GM18502 (cell line): ENCODE results near the gene GSE1.

Source experiments
- ATAC-seq: cut with Tn5 transposase; IDR thresholded peaks from one replicate; pipeline ENCODE4 v1.9.1; 2021; ENCODE audit warnings: mild to moderate bottlenecking; ENCODE audit not compliant: unreplicated experiment, poor library complexity

Gene GSE1

DNA sequence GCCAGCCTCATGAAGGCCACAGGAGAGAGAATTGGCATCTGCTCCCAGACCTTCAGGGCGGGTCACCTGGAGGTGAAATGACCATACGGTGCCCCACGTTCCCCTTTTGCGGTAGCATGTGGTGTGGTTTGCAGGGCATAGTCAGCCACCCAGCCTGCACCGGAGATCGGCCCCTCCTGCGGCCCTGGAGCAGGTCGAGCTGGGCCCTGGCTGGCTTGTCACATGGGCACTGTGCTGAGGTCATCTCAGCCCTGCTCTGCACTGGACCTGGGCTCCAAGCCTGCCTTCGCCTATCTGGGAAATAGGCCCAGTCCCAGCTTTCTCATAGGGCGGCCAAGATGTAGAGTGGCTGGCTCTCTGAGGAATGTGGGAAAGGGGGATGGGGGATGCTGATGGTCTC, 16.2 kb downstream of the GSE1 start:
- ATAC-seq = no peak

DNA sequence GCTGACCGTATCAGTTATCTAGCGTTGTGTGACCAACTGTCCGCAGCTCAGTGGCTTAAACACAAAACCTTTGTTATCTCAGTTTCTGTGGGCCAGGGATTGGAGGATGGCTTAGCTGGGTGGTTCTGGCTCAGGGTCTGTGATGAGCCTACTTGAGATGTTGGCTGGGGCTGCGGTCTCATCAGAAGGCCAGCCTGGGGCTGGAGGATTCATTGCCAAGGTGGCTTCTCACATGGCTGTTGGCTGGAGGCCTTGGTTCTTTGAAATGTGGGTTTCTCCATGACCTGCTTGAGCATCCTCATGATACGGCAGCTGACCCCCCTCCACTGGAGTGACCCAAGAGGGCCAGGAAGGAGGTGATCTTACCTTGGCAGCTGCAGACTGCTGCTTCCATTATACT, 16.7 kb downstream of the GSE1 start:
- no peak for ATAC-seq

DNA sequence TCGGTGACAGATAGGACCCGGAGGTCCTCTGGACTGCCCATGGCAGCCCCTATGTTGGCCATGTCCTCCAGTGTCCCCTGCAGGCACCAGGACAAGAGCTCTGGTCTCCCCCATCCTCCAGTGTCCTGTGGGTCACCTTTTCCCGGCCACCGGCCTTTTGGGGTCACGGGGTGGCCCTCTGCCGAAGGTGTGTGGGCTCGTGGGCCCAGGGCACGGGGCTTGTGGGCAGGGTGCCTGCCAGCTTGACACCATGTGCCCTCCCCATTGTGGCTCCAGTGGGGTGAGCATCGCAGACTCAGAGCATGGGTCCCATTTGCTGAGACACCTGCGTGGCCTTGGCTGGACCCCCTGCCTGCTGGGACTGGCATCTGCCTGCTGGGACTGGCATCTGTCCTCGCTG, 18.1 kb downstream of the GSE1 start:
- ATAC-seq = no peak

GRCh38 chr16:85631802-85632393, 18.8 kb downstream of the GSE1 start:
- no peak for ATAC-seq

- ATAC-seq = no peak
Measured at GRCh38 chr16:85632709-85633437, 19.8 kb downstream of the GSE1 start.

- no peak for ATAC-seq
Measured at GRCh38 chr16:85633438-85633743, 20.3 kb downstream of the GSE1 start.

DNA sequence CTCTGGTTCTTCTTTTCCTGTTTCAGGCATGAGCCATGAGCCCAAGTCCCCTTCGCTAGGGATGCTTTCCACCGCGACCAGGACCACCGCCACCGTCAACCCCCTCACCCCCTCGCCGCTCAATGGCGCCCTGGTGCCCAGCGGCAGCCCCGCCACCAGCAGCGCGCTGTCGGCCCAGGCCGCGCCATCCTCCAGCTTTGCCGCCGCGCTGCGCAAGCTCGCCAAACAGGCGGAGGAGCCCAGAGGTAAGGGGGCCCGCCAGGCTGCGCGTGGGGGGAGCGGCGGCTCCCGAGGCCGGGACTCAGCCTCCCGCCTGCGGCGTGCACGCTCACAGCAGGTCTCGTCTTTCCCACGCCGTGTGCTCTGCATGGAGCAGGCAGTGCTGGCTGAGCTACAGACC, 20.8 kb downstream of the GSE1 start:
- no peak for ATAC-seq

GRCh38 chr16:85634747-85635544, 21.8 kb downstream of the GSE1 start:
- ATAC-seq = no peak

DNA sequence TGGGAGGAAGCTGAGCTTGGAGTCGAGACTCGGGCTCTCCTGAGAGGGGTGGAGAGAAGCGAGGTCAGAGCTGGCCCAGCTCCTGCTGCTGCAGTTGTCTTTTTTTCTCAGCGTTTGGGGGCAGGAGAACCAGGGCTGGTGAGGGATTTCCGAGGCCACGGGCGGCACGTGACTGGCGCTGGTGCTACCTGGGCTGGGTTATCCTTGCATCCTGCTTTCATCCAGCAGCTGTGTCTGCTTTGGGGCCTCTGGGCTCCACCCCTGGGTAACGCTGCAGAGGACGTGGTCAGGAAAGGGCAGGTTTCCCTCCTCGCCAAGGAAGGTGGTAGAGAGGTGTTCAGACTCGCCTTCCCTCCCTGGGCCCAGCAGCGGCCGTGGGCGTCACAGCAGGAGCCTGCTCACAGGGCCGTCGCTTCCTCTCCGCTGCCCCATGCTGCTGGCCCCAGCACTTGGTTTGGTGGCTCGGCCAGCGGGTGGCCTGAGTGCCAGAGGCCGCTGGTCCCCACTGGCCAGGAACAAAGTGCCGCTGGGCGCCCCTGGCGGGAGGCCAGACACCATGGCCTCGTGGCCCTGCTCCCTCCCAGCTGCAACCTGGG, 22.5 kb downstream of the GSE1 start:
- no peak for ATAC-seq

- no peak for ATAC-seq
Measured at GRCh38 chr16:85636234-85636812, 23.2 kb downstream of the GSE1 start.

DNA sequence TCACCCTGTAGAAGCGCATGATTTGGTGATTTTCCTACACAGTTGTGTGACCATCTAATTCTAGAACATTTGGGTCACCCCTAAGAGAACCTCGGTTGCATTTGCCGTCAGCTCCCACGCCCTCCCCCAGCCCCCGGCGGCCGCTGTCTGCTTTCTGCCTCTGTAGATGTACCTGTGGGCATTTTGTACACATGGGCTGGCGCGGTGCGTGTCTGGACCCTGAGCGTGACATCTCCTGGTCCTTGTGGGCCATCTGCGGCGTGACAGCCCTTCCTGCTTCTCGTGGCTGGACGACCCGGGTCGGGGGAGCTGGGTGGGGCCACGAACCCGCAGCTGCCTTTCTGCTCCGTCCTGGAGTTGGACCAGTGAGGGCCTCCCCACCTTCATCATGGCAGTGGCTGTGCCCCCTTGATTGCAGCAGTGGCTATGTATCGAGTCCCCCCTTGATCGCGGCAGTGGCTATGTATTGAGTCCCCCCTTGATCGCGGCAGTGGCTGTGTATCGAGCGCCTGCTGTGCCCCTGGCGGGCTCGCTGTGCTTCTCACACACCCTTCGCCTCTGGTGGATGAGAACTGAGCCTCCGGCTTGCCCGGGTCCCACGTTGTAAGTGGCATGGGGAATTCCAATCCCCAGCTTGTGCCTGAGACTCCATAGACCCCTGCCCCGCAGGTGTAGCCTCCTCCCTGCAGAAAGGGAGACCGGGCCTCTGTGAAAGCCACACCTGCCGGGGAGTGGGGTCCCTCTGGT, 24.1 kb downstream of the GSE1 start:
- ATAC-seq = no peak

- no peak for ATAC-seq
Measured at GRCh38 chr16:85637808-85638647, 24.9 kb downstream of the GSE1 start.

GRCh38 chr16:85638695-85639409, 25.7 kb downstream of the GSE1 start:
- ATAC-seq = no peak

- no peak for ATAC-seq
Measured at GRCh38 chr16:85639529-85640253, 26.6 kb downstream of the GSE1 start.

DNA sequence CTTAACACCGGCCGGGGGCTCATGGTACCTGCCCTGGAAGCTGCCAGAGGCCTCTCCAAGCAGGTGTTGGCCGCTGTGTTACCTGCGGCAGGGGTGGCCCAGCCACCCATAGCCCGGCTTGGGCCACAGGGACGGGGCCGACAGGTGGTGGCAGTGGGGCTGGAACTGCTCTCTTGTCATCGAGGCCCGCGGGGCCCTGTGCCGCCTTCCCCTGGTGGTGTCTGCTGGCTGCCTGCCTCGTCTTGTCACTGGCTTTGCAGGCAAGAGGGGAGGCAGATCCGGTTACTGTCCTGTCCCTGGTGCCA, 27.1 kb downstream of the GSE1 start:
- no peak for ATAC-seq

GRCh38 chr16:85640585-85640984, 27.5 kb downstream of the GSE1 start:
- ATAC-seq = no peak

DNA sequence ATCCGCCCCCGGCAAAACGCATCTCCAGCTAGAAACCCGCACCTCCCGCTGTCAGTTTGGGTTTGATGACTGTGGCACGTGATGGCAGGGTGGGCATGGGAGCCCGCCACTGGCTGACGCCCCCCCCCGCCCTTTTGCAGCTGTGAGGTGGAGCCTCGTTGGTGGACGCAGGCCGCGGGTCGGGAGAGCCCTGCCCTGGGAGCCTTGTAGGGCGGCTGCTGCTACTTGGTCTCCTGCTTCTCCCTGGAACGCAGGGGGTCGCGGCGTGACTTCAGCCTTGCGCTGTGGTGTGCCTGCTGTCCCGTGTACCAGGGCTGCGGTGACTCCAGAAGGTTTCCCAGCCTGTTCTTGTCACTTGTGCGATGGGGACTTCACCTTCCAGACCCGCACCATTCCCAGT, 28.2 kb downstream of the GSE1 start:
- ATAC-seq = no peak

DNA sequence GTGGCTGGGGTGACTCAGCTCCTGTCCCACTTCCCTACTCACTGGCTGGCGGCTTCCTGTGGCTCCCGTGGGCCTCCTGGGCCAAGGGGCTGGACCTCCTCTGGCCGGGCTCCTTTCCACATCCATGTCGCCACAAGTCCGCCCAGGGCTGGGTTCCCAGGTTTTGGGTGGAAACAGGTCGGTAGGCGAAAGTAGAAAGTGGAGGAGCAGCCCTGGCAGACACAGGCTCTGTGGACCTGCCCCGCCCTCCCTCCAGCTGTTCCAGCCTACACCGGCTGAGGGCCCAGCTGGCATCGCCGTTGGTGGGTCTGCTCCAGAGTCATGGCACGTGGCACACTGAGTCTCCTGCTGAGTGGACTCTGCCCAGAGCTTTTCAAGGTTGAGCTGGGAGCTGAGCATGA, 28.7 kb downstream of the GSE1 start:
- no peak for ATAC-seq
